ENCODE results near the gene DYRK1A.

The DYRK1A gene

GRCh38 chr21:37566790-37567615 is 200.4 kb downstream of the DYRK1A start:
- no peak for DNase-seq (ENCODE audit: low read depth)

DNA sequence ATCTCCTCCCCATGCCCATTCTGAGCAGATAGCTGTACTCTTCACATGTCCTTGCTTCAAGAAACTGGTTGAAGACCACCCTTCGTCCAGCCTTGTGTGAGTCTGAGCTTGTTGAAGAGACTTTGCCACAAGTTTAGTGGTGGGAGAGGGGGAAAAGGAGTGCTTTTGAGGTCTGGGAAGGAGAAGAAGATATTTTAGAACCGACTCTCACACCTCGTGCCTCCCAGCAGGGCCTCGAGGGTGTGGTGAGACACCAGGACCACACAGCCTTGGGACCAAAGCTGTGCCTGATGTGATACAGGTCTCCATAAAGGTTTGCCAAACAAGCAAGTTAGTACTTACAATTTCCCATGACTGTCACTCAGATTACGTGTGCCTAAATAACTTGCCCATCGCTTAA is 201.8 kb downstream of the DYRK1A start:
- DNase-seq (ENCODE audit: low read depth) = no peak

- no peak for DNase-seq (ENCODE audit: low read depth)
Measured at GRCh38 chr21:37568916-37569315, 202.3 kb downstream of the DYRK1A start.

DNA sequence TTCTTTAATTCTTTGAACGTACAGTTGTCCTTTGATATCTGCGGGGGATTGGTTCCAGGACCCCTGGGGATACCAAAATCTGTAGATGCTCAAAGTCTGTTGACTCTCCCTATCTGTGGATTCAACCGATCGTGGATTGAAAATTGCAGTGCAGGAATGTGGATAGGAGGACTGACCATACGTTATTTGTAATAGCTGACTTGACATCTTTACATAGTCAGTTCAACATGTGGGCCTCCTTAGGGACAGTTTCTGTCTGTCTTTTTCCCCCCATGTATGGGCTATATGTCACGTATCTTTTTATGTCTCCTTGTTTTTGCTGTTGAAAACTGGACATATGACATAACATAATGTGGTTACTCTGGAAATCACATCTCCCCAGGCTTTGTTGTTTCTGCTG is 204.9 kb downstream of the DYRK1A start:
- DNase-seq (ENCODE audit: low read depth) = no peak

DNA sequence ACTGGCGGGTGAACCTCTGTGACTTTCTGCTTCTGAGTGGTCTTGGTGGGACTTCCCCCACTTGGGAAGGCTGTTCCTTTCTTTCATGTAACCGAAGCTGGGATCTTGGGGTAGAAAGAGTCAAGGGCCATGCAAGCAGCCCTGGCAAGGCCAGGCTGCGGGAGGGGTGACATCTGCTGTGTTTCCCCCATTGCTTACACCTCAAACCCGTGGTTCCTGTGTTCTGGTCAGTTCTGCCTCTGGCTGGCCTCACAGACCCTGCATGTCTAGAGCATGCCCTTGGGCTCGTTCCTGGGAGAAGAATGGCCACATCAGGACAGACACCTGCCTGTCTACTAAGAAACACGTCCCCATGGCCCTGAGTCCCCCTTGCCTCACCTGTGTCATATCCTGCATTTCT is 207.7 kb downstream of the DYRK1A start:
- DNase-seq (ENCODE audit: low read depth) = no peak

- DNase-seq (ENCODE audit: low read depth) = no peak
Measured at GRCh38 chr21:37574751-37575150, 208.2 kb downstream of the DYRK1A start.

- DNase-seq (ENCODE audit: low read depth) = no peak
Measured at GRCh38 chr21:37575580-37575979, 209.0 kb downstream of the DYRK1A start.

Measured in stromal cell of bone marrow (primary cell).